ENCODE measurements around the gene PTPN9.
"Not testable (repeated sequence)": the region's sequence is repeated elsewhere in the genome, so short reads cannot be mapped to it uniquely, and the experiment has no call there.

The PTPN9 gene

GRCh38 chr15:75578173-75578947, 755 bp downstream of the PTPN9 start:
- peak overlapping the region; percentile 72 to 89 for H3K9ac ChIP-seq (ENCODE audit: low read length in 2 of 2)
- peak overlapping the region; percentile 51 to 86 for H3K4me3 ChIP-seq (ENCODE audit: low read length in 2 of 2)
- H3K36me3 ChIP-seq (ENCODE audit: control insufficient read depth in 2 of 2, insufficient read depth in 2 of 2, low read length in 2 of 2) = peaks cover 0 to 2% of the 10 kb centered on the region in 2 donors
- peaks cover 9% of the 10 kb centered on the region for H3K4me1 ChIP-seq (ENCODE audit: control insufficient read depth, insufficient read depth, low read length)
- no peaks in the 10 kb centered on the region for H3K27me3 ChIP-seq (ENCODE audit: control insufficient read depth in 1 of 2, insufficient read depth in 2 of 2, low read length in 2 of 2)
- peak overlapping the region; percentile 75 for H3K27ac ChIP-seq (ENCODE audit: low read length)
- H3K9me3 ChIP-seq (ENCODE audit: control insufficient read depth in 2 of 2, low read length in 2 of 2) = no peaks in the 10 kb centered on the region

- Histone ChIP-seq H3K9ac (ENCODE audit: low read length in 2 of 2) (peak overlapping the region; percentile 72 to 89), H3K36me3 (ENCODE audit: control insufficient read depth in 2 of 2, insufficient read depth in 2 of 2, low read length in 2 of 2) (peaks cover 0 to 2% of the 10 kb centered on the region in 2 donors), H3K4me1 (ENCODE audit: control insufficient read depth, insufficient read depth, low read length) (peaks cover 12% of the 10 kb centered on the region), H3K4me3 (ENCODE audit: low read length in 2 of 2) (peak overlapping the region; percentile 51 to 86), H3K9me3 (ENCODE audit: control insufficient read depth in 2 of 2, low read length in 2 of 2) (no peaks in the 10 kb centered on the region), H3K27me3 (ENCODE audit: control insufficient read depth in 1 of 2, insufficient read depth in 2 of 2, low read length in 2 of 2) (no peaks in the 10 kb centered on the region), H3K27ac (ENCODE audit: low read length) (peak overlapping the region; percentile 75)
These were observed 1.5 kb downstream of the PTPN9 start for GRCh38 chr15:75577401-75578172.

- Histone ChIP-seq H3K36me3 (ENCODE audit: control insufficient read depth in 2 of 2, insufficient read depth in 2 of 2, low read length in 2 of 2) (peaks cover 0 to 2% of the 10 kb centered on the region in 2 donors), H3K9ac (ENCODE audit: low read length in 2 of 2) (no peak overlapping the region), H3K4me3 (ENCODE audit: low read length in 2 of 2) (no peak overlapping the region), H3K4me1 (ENCODE audit: control insufficient read depth, insufficient read depth, low read length) (peaks cover 8% of the 10 kb centered on the region), H3K27me3 (ENCODE audit: control insufficient read depth in 1 of 2, insufficient read depth in 2 of 2, low read length in 2 of 2) (no peaks in the 10 kb centered on the region), H3K27ac (ENCODE audit: low read length) (no peak overlapping the region), H3K9me3 (ENCODE audit: control insufficient read depth in 2 of 2, low read length in 2 of 2) (no peaks in the 10 kb centered on the region)
These were observed 5.3 kb downstream of the PTPN9 start for GRCh38 chr15:75573648-75574384.

- Histone ChIP-seq H3K9ac (ENCODE audit: low read length in 2 of 2) (no peak overlapping the region), H3K4me1 (ENCODE audit: control insufficient read depth, insufficient read depth, low read length) (peaks cover 3% of the 10 kb centered on the region), H3K27ac (ENCODE audit: low read length) (no peak overlapping the region), H3K27me3 (ENCODE audit: control insufficient read depth in 1 of 2, insufficient read depth in 2 of 2, low read length in 2 of 2) (no peaks in the 10 kb centered on the region), H3K9me3 (ENCODE audit: control insufficient read depth in 2 of 2, low read length in 2 of 2) (no peaks in the 10 kb centered on the region), H3K4me3 (ENCODE audit: low read length in 2 of 2) (no peak overlapping the region), H3K36me3 (ENCODE audit: control insufficient read depth in 2 of 2, insufficient read depth in 2 of 2, low read length in 2 of 2) (peaks cover 0 to 2% of the 10 kb centered on the region in 2 donors)
These were observed 8.8 kb downstream of the PTPN9 start for GRCh38 chr15:75570126-75570845.

- Histone ChIP-seq H3K27me3 (ENCODE audit: control insufficient read depth in 1 of 2, insufficient read depth in 2 of 2, low read length in 2 of 2) (no peaks in the 10 kb centered on the region), H3K27ac (ENCODE audit: low read length) (no peak overlapping the region), H3K4me3 (ENCODE audit: low read length in 2 of 2) (no peak overlapping the region), H3K4me1 (ENCODE audit: control insufficient read depth, insufficient read depth, low read length) (no peaks in the 10 kb centered on the region), H3K9me3 (ENCODE audit: control insufficient read depth in 2 of 2, low read length in 2 of 2) (no peaks in the 10 kb centered on the region), H3K9ac (ENCODE audit: low read length in 2 of 2) (no peak overlapping the region), H3K36me3 (ENCODE audit: control insufficient read depth in 2 of 2, insufficient read depth in 2 of 2, low read length in 2 of 2) (no peaks in the 10 kb centered on the region)
These were observed 13.8 kb downstream of the PTPN9 start for GRCh38 chr15:75565062-75565970.

- no peaks in the 10 kb centered on the region for H3K4me1 ChIP-seq (ENCODE audit: control insufficient read depth, insufficient read depth, low read length)
- H3K27ac ChIP-seq (ENCODE audit: low read length) = no peak overlapping the region
- no peaks in the 10 kb centered on the region for H3K27me3 ChIP-seq (ENCODE audit: control insufficient read depth in 1 of 2, insufficient read depth in 2 of 2, low read length in 2 of 2)
- no peaks in the 10 kb centered on the region for H3K36me3 ChIP-seq (ENCODE audit: control insufficient read depth in 2 of 2, insufficient read depth in 2 of 2, low read length in 2 of 2)
- no peak overlapping the region for H3K9ac ChIP-seq (ENCODE audit: low read length in 2 of 2)
- no peak overlapping the region for H3K4me3 ChIP-seq (ENCODE audit: low read length in 2 of 2)
- H3K9me3 ChIP-seq (ENCODE audit: control insufficient read depth in 2 of 2, low read length in 2 of 2) = no peaks in the 10 kb centered on the region
These were observed 17.2 kb downstream of the PTPN9 start for GRCh38 chr15:75561888-75562287.

GRCh38 chr15:75559360-75559759, 19.8 kb downstream of the PTPN9 start:
- not testable (repeated sequence) for H3K9ac ChIP-seq (ENCODE audit: low read length in 2 of 2); H3K27me3 ChIP-seq (ENCODE audit: control insufficient read depth in 1 of 2, insufficient read depth in 2 of 2, low read length in 2 of 2); H3K4me3 ChIP-seq (ENCODE audit: low read length in 2 of 2); H3K27ac ChIP-seq (ENCODE audit: low read length); H3K9me3 ChIP-seq (ENCODE audit: control insufficient read depth in 2 of 2, low read length in 2 of 2); H3K36me3 ChIP-seq (ENCODE audit: control insufficient read depth in 2 of 2, insufficient read depth in 2 of 2, low read length in 2 of 2); H3K4me1 ChIP-seq (ENCODE audit: control insufficient read depth, insufficient read depth, low read length)

- not testable (repeated sequence) for H3K9ac ChIP-seq (ENCODE audit: low read length in 2 of 2); H3K27me3 ChIP-seq (ENCODE audit: control insufficient read depth in 1 of 2, insufficient read depth in 2 of 2, low read length in 2 of 2); H3K4me1 ChIP-seq (ENCODE audit: control insufficient read depth, insufficient read depth, low read length); H3K9me3 ChIP-seq (ENCODE audit: control insufficient read depth in 2 of 2, low read length in 2 of 2); H3K4me3 ChIP-seq (ENCODE audit: low read length in 2 of 2); H3K27ac ChIP-seq (ENCODE audit: low read length); H3K36me3 ChIP-seq (ENCODE audit: control insufficient read depth in 2 of 2, insufficient read depth in 2 of 2, low read length in 2 of 2)
These were observed 20.2 kb downstream of the PTPN9 start for GRCh38 chr15:75558955-75559354.

- no peaks in the 10 kb centered on the region for H3K36me3 ChIP-seq (ENCODE audit: control insufficient read depth in 2 of 2, insufficient read depth in 2 of 2, low read length in 2 of 2)
- H3K27ac ChIP-seq (ENCODE audit: low read length) = no peak overlapping the region
- H3K27me3 ChIP-seq (ENCODE audit: control insufficient read depth in 1 of 2, insufficient read depth in 2 of 2, low read length in 2 of 2) = no peaks in the 10 kb centered on the region
- H3K9me3 ChIP-seq (ENCODE audit: control insufficient read depth in 2 of 2, low read length in 2 of 2) = no peaks in the 10 kb centered on the region
- no peaks in the 10 kb centered on the region for H3K4me1 ChIP-seq (ENCODE audit: control insufficient read depth, insufficient read depth, low read length)
- H3K4me3 ChIP-seq (ENCODE audit: low read length in 2 of 2) = no peak overlapping the region
- H3K9ac ChIP-seq (ENCODE audit: low read length in 2 of 2) = no peak overlapping the region
These were observed 24.4 kb downstream of the PTPN9 start for GRCh38 chr15:75554717-75555116.
